Endothelial cell of umbilical vein (primary cell): ENCODE measurements around the gene RNF217. TPM values are rescaled to one million over a fixed set of nuclear protein-coding genes. Genes with fewer than 3 reads are reported as not detected.

Experiments
- BruUV-seq: library from RNA; stranded (reverse); fragments of 400-500 nt; replicated peaks from 2 replicates; lab custom pipeline; 2021; lab: Mats Ljungman, UMichigan
- CTCF ChIA-PET: fragments of 300-600, 350-600 bp; sonication (Branson Sonifier 250); formaldehyde crosslinking; loops from one replicate; lab custom pipeline; 2021; ENCODE audit warnings: antibody characterized with exemption, inconsistent platforms; lab: Charles Lee
- POLR2A ChIA-PET: fragments of 300-600, 350-600 bp; sonication (Branson Sonifier 250); formaldehyde crosslinking; loops from one replicate; lab custom pipeline; 2021; ENCODE audit warnings: antibody characterized with exemption, inconsistent platforms; lab: Charles Lee
- DNase-seq: peaks from one replicate; pipeline ENCODE4 v3.0.0-alpha.2; 2011; ENCODE audit warnings: low read depth, low spot score
- FAIRE-seq: peaks from 2 replicates; lab custom pipeline; 2011; peaks lifted over from hg19 to GRCh38; lab: Jason Lieb, UNC
- H2AFZ ChIP-seq: 2 replicates; pipeline ENCODE4 v1.6.0; 2012; ENCODE audit warnings: low read depth, low read length, control low read depth, inconsistent platforms
- H3K27ac ChIP-seq: 2 replicates; pipeline ENCODE4 v1.5.1; 2011; ENCODE audit warnings: low read depth, mild to moderate bottlenecking, control low read depth, low read length, moderate library complexity; ENCODE audit not compliant: insufficient read depth
- H3K27me3 ChIP-seq, 2 experiments: 2 replicates each; pipeline versions ENCODE4 v1.6.0 to v1.6.1; 2011; ENCODE audit warnings: low read length in 2 of 2, mixed read lengths in 1 of 2; ENCODE audit not compliant: control insufficient read depth in 2 of 2, insufficient read depth in 2 of 2
- H3K36me3 ChIP-seq, 2 experiments: 2 replicates in 1 of 2; 3 replicates in 1 of 2; pipeline ENCODE4 v1.5.1; 2011; ENCODE audit warnings: low read length in 2 of 2, mild to moderate bottlenecking in 1 of 2, moderate library complexity in 1 of 2; ENCODE audit not compliant: control insufficient read depth in 2 of 2, insufficient read depth in 2 of 2; ENCODE audit errors: extremely low read depth in 1 of 2
- H3K4me1 ChIP-seq: 3 replicates; pipeline ENCODE4 v1.5.1; 2011; ENCODE audit warnings: mild to moderate bottlenecking, low read length; ENCODE audit not compliant: control insufficient read depth, insufficient read depth; ENCODE audit errors: extremely low read depth
- H3K4me2 ChIP-seq: 2 replicates; pipeline ENCODE4 v1.6.1; 2011; ENCODE audit warnings: low read length, control low read depth, mixed read lengths; ENCODE audit not compliant: insufficient read depth
- H3K4me3 ChIP-seq, 3 experiments: fragments of 200-600 bp in 1 of 3; sonication (generic), shearing (Covaris generic) in 1 of 3; replicated peaks in 1 of 3; 2 replicates each; pipeline ENCODE4 v1.5.1; 2011 to 2016; ENCODE audit warnings: control low read depth in 3 of 3, low read length in 3 of 3, mild to moderate bottlenecking in 2 of 3, inconsistent platforms in 1 of 3, low read depth in 1 of 3, moderate library complexity in 1 of 3; ENCODE audit not compliant: insufficient read depth in 1 of 3
- H3K79me2 ChIP-seq: 2 replicates; pipeline ENCODE4 v1.6.0; 2012; ENCODE audit warnings: low read length, inconsistent platforms; ENCODE audit not compliant: control insufficient read depth, insufficient read depth
- H3K9ac ChIP-seq: replicated peaks from 2 replicates; pipeline ENCODE3; 2011; ENCODE audit warnings: low read length, control low read depth; ENCODE audit not compliant: insufficient read depth; ENCODE audit errors: extremely low read depth
- H3K9me1 ChIP-seq: replicated peaks from 3 replicates; pipeline ENCODE4 v1.6.0; 2011; ENCODE audit warnings: mild to moderate bottlenecking, low read length; ENCODE audit not compliant: control insufficient read depth, insufficient read depth; ENCODE audit errors: extremely low read depth
- H3K9me3 ChIP-seq: replicated peaks from 2 replicates; pipeline ENCODE4 v1.5.1; 2012; ENCODE audit warnings: low read length, inconsistent platforms; ENCODE audit not compliant: control insufficient read depth, insufficient read depth
- H4K20me1 ChIP-seq: replicated peaks from 2 replicates; pipeline ENCODE3; 2011; ENCODE audit warnings: mild to moderate bottlenecking, low read length; ENCODE audit not compliant: control insufficient read depth, insufficient read depth; ENCODE audit errors: extremely low read depth
- EZH2 ChIP-seq: IDR thresholded peaks from 2 replicates; pipeline ENCODE4 v1.6.1; 2012; ENCODE audit warnings: borderline replicate concordance, low read depth, mild to moderate bottlenecking, moderate library complexity, low read length, inconsistent platforms; ENCODE audit not compliant: severe bottlenecking
- FOS ChIP-seq: IDR thresholded peaks from 2 replicates; pipeline ENCODE4 v1.6.1; 2011; ENCODE audit warnings: mild to moderate bottlenecking, low read length, moderate library complexity, borderline replicate concordance; ENCODE audit not compliant: insufficient read depth
- GATA2 ChIP-seq: IDR thresholded peaks from 2 replicates; pipeline ENCODE4 v1.7.0; 2011; ENCODE audit warnings: low read depth, mild to moderate bottlenecking, moderate library complexity, mixed read lengths, low read length; ENCODE audit not compliant: insufficient read length, insufficient read depth
- JUN ChIP-seq: IDR thresholded peaks from 2 replicates; pipeline ENCODE4 v1.6.1; 2011; ENCODE audit warnings: borderline replicate concordance, low read depth; ENCODE audit not compliant: insufficient read length, insufficient read depth
- MYC ChIP-seq: IDR thresholded peaks from one replicate; pipeline ENCODE4 v1.6.1; 2011; ENCODE audit warnings: mild to moderate bottlenecking, low read depth, low read length
- POLR2A ChIP-seq: IDR thresholded peaks from 2 replicates; pipeline ENCODE4 v1.6.1; 2012; ENCODE audit warnings: low read depth, mild to moderate bottlenecking, control low read depth, low read length
- POLR2AphosphoS5 ChIP-seq: IDR thresholded peaks from 2 replicates; pipeline ENCODE4 v1.6.1; 2012; ENCODE audit warnings: low read depth, mild to moderate bottlenecking, control low read depth, low read length, moderate library complexity; ENCODE audit not compliant: insufficient read depth
- dilution Hi-C: fragments of 300-500 bp; cut with MboI; formaldehyde crosslinking; loops from one replicate; pipeline ENCODE4 v1.15.0; 2019; ENCODE audit warnings: low sequenced_read_pairs; ENCODE audit not compliant: extremely low pct_ligation_motif_present
- intact Hi-C: fragments of 100-400 bp; cut with micrococcal nuclease; formaldehyde crosslinking; loops from one replicate; pipeline ENCODE4 v1.10.0; 2022
- polyA plus RNA-seq, 4 experiments: library from polyadenylated mRNA; depleted of rRNA in 3 of 4; stranded (reverse) in 3 of 4; unstranded in 1 of 4; fragments of >200 nt; gene quantifications; 2 replicates each; pipeline versions ENCODE4 v1.2.1 to v1.2.3, GENCODE V29; 2011 to 2012; ENCODE audit warnings: missing spikeins in 1 of 4
- total RNA-seq: library from RNA; stranded (reverse); gene quantifications from 2 replicates; pipeline ENCODE4 v1.2.3, GENCODE V29; 2021
- TF ChIP-seq, protein P1 (sequence below), 2 donors: IDR thresholded peaks; 1 replicate in 1 of 2; 2 replicates in 1 of 2; pipeline ENCODE4 v1.5.1; 2011; ENCODE audit warnings: low read length in 2 of 2, mild to moderate bottlenecking in 2 of 2, moderate library complexity in 2 of 2, control low read depth in 1 of 2, inconsistent platforms in 1 of 2, low read depth in 1 of 2; ENCODE audit not compliant: insufficient read depth in 1 of 2; ENCODE audit errors: extremely low read depth in 1 of 2
- TF ChIP-seq, protein P2 (sequence below): IDR thresholded peaks from 2 replicates; pipeline ENCODE4 v1.6.1; 2011; ENCODE audit not compliant: insufficient read depth, insufficient read length

The RNF217 gene
- total and polyA plus RNA-seq, 2 donors (not counting 3 experiments of a cell fraction or from before 2014, with no cell fraction given), result 8.8 to 32.5 TPM

DNA sequence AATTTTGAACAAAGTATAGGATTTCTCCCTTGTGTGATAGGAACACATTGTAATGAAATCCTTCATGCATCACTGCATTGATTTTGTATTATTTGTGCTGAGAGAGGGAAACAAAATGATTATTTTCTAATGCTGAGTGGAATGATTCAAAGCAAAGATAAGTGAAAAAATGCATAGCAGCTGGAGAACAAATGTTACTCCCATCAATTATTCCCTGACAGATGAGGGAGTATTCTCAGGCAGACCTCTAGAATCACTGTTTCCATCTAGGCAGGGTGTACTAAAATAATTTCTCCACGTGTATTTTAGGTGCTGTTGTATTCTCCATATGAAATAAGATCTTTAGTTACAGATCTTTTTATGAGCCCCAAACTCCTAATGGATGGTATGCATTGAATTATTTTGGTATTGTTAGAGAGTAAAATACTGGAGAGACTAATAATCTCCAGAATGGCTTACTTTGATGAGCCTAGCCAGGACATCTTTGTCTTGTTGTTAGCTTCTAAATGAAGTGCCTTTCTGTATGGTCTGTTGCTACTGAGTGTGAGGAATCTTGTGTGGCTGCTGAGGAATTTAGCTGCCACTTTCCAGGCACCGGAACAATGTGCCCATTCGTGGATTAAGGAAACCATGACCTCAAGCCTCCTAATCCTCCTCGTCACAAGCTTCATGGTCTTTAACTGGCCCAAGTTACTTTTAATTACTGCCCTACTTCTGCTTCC lies 39.6 kb downstream of the RNF217 start:
- H2AFZ ChIP-seq, result peak overlapping the region; percentile 41

More for the DNA sequence above, 39.6 kb downstream of the RNF217 start:
- dilution Hi-C loops, result no loop called here
- Histone ChIP-seq H3K9me1 (no peaks in the 10 kb centered on the region), H3K9ac (peak overlapping the region; percentile 68), H3K27me3 (no peaks in the 10 kb centered on the region), H3K4me2 (peak overlapping the region; percentile 97), H3K36me3 (peaks cover 0 to 2% of the 10 kb centered on the region in 2 experiments), H3K79me2 (peaks cover 18% of the 10 kb centered on the region), H4K20me1 (no peaks in the 10 kb centered on the region), H3K9me3 (no peaks in the 10 kb centered on the region), H3K27ac (peak overlapping the region; percentile 69), H3K4me3 (peak overlapping the region; percentile 2 to 71 (median 61)), H3K4me1 (peaks cover 16% of the 10 kb centered on the region)
- BruUV-seq, result no TSS peak
- intact Hi-C loops, result no loop called here
- POLR2A ChIA-PET, result interaction anchor here (0.8 kb wide), 1 partner anchor 14 kb away, joined by 3 read pairs; no protein-coding TSS in a partner anchor
- TF ChIP-seq, protein P1, sequence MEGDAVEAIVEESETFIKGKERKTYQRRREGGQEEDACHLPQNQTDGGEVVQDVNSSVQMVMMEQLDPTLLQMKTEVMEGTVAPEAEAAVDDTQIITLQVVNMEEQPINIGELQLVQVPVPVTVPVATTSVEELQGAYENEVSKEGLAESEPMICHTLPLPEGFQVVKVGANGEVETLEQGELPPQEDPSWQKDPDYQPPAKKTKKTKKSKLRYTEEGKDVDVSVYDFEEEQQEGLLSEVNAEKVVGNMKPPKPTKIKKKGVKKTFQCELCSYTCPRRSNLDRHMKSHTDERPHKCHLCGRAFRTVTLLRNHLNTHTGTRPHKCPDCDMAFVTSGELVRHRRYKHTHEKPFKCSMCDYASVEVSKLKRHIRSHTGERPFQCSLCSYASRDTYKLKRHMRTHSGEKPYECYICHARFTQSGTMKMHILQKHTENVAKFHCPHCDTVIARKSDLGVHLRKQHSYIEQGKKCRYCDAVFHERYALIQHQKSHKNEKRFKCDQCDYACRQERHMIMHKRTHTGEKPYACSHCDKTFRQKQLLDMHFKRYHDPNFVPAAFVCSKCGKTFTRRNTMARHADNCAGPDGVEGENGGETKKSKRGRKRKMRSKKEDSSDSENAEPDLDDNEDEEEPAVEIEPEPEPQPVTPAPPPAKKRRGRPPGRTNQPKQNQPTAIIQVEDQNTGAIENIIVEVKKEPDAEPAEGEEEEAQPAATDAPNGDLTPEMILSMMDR (IDR thresholded peaks at IDR 0.05; ENCODE audit: extremely low read depth in 1 of 2, insufficient read depth in 1 of 2, low read depth in 1 of 2, low read length in 2 of 2), result no peak
- TF ChIP-seq POLR2AphosphoS5, result no peak
- no peak for TF ChIP-seq JUN
- no peak for TF ChIP-seq GATA2
- no peak for TF ChIP-seq MYC
- no peak for TF ChIP-seq POLR2A
- no peak for TF ChIP-seq FOS
- no peak for TF ChIP-seq EZH2
- TF ChIP-seq, protein P2, sequence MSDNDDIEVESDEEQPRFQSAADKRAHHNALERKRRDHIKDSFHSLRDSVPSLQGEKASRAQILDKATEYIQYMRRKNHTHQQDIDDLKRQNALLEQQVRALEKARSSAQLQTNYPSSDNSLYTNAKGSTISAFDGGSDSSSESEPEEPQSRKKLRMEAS, result no peak
- peak; percentile 72 for FAIRE-seq
- DNase-seq, result peak; percentile 61
- CTCF ChIA-PET, result interaction anchor here (0.9 to 1.6 kb wide), 3 partner anchors 11 to 112 kb away, joined by 3 to 5 read pairs (median 3); no protein-coding TSS in a partner anchor
